Endothelial cell of umbilical vein (primary cell): Measurements from ENCODE around the gene SEZ6.

Source experiments
- EZH2 ChIP-seq: IDR thresholded peaks from 2 replicates; pipeline ENCODE4 v1.6.1; 2012; ENCODE audit warnings: borderline replicate concordance, low read depth, mild to moderate bottlenecking, moderate library complexity, low read length, inconsistent platforms; ENCODE audit not compliant: severe bottlenecking
- FOS ChIP-seq: IDR thresholded peaks from 2 replicates; pipeline ENCODE4 v1.6.1; 2011; ENCODE audit warnings: mild to moderate bottlenecking, low read length, moderate library complexity, borderline replicate concordance; ENCODE audit not compliant: insufficient read depth
- GATA2 ChIP-seq: IDR thresholded peaks from 2 replicates; pipeline ENCODE4 v1.7.0; 2011; ENCODE audit warnings: low read depth, mild to moderate bottlenecking, moderate library complexity, mixed read lengths, low read length; ENCODE audit not compliant: insufficient read length, insufficient read depth
- JUN ChIP-seq: IDR thresholded peaks from 2 replicates; pipeline ENCODE4 v1.6.1; 2011; ENCODE audit warnings: borderline replicate concordance, low read depth; ENCODE audit not compliant: insufficient read length, insufficient read depth
- MYC ChIP-seq: IDR thresholded peaks from one replicate; pipeline ENCODE4 v1.6.1; 2011; ENCODE audit warnings: mild to moderate bottlenecking, low read depth, low read length
- POLR2A ChIP-seq: IDR thresholded peaks from 2 replicates; pipeline ENCODE4 v1.6.1; 2012; ENCODE audit warnings: low read depth, mild to moderate bottlenecking, control low read depth, low read length
- POLR2AphosphoS5 ChIP-seq: IDR thresholded peaks from 2 replicates; pipeline ENCODE4 v1.6.1; 2012; ENCODE audit warnings: low read depth, mild to moderate bottlenecking, control low read depth, low read length, moderate library complexity; ENCODE audit not compliant: insufficient read depth
- TF ChIP-seq, protein P1 (sequence below), 2 donors: IDR thresholded peaks; 1 replicate in 1 of 2; 2 replicates in 1 of 2; pipeline ENCODE4 v1.5.1; 2011; ENCODE audit warnings: low read length in 2 of 2, mild to moderate bottlenecking in 2 of 2, moderate library complexity in 2 of 2, control low read depth in 1 of 2, inconsistent platforms in 1 of 2, low read depth in 1 of 2; ENCODE audit not compliant: insufficient read depth in 1 of 2; ENCODE audit errors: extremely low read depth in 1 of 2
- TF ChIP-seq, protein P2 (sequence below): IDR thresholded peaks from 2 replicates; pipeline ENCODE4 v1.6.1; 2011; ENCODE audit not compliant: insufficient read depth, insufficient read length

DNA sequence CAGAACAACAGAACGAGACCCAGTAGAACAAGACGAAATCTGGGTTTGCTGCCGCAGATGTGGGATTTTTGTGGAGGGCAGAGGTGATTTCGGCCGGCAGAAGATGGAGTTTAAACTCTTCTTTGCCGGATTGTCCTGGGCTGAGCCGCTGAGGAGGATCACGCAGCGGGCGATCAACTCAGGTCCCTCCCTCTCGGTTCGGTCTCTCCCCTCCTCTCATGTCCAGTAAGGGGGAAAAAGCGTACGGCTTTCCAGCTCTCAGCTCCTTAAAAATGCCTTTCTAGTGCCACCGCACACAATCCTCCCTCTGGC is 57.0 kb downstream of the SEZ6 start:
- TF ChIP-seq MYC (no peak), GATA2 (no peak), FOS (no peak), POLR2A (no peak), JUN (no peak), EZH2 (no peak), POLR2AphosphoS5 (no peak)
- TF ChIP-seq, protein P1, sequence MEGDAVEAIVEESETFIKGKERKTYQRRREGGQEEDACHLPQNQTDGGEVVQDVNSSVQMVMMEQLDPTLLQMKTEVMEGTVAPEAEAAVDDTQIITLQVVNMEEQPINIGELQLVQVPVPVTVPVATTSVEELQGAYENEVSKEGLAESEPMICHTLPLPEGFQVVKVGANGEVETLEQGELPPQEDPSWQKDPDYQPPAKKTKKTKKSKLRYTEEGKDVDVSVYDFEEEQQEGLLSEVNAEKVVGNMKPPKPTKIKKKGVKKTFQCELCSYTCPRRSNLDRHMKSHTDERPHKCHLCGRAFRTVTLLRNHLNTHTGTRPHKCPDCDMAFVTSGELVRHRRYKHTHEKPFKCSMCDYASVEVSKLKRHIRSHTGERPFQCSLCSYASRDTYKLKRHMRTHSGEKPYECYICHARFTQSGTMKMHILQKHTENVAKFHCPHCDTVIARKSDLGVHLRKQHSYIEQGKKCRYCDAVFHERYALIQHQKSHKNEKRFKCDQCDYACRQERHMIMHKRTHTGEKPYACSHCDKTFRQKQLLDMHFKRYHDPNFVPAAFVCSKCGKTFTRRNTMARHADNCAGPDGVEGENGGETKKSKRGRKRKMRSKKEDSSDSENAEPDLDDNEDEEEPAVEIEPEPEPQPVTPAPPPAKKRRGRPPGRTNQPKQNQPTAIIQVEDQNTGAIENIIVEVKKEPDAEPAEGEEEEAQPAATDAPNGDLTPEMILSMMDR (IDR thresholded peaks at IDR 0.05; ENCODE audit: extremely low read depth in 1 of 2, insufficient read depth in 1 of 2, low read depth in 1 of 2, low read length in 2 of 2), result no peak
- TF ChIP-seq, protein P2, sequence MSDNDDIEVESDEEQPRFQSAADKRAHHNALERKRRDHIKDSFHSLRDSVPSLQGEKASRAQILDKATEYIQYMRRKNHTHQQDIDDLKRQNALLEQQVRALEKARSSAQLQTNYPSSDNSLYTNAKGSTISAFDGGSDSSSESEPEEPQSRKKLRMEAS, result no peak
